ENCODE measurements around the gene SLC17A7. TPM values are rescaled to one million over a fixed set of nuclear protein-coding genes. Genes with fewer than 3 reads are reported as not detected.
A peak's percentile ranks its signal among the peaks of the same experiment; 100 is the strongest.

Gene SLC17A7
- total and polyA plus RNA-seq, 2 of the 8 experiments (the other 6 are each of a cell fraction or from before 2014, with no cell fraction given): 2.7 to 3.0 TPM

DNA sequence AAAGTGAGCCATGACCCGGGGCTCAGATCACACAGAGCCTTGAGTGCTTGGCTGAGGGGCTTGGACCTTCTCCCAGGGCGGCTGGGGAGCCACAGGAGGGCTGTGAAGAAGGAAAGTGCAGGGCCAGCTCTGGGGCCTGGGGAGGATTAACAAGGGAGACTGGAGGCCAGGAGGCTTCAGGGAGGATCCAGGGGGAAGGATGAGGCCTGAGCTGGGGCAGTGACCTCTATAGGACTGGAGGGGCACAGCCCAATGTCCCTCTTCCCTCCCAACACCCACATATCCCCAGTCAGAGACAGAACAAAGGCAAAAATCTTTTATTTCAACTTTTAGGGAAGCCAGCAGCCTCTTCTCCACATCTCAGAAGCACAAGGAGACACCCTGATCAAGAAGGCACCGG, 4.7 kb upstream of the SLC17A7 start:
- peaks cover 14% of the 10 kb centered on the region; the same call in 1 of the 2 replicates for H3K23me2 ChIP-seq (ENCODE audit: low read depth, low read length)
- no peak overlapping the region for H4K91ac ChIP-seq (replicated peaks; ENCODE audit: insufficient read length, low read length)
- H4K8ac ChIP-seq (ENCODE audit: extremely low read depth, insufficient read depth, low read length): no peak overlapping the region
- no peak overlapping the region for H3K4ac ChIP-seq (replicated peaks; ENCODE audit: insufficient read length, low read depth, low read length)
- peaks cover 0 to 2% (median 1%) of the 10 kb centered on the region in 4 experiments; a peak in 5 of 7 replicates for H3K27me3 ChIP-seq (replicated peaks in 1 of 4; ENCODE audit: control insufficient read depth in 3 of 4, extremely low read depth in 1 of 4, insufficient read depth in 3 of 4, low read length in 3 of 4)
- H3K9me3 ChIP-seq (ENCODE audit: insufficient read depth in 2 of 2, low read depth in 1 of 2, low read length in 1 of 2): no peaks in the 10 kb centered on the region
- H3K14ac ChIP-seq (ENCODE audit: insufficient read length): no peak overlapping the region
- H3K18ac ChIP-seq (ENCODE audit: extremely low read depth, low read length): no peak overlapping the region
- no peak overlapping the region for H2BK5ac ChIP-seq (ENCODE audit: low read depth, low read length)
- CTCF ChIA-PET (ENCODE audit: partially characterized antibody): interaction anchor here (0.8 to 7.9 kb wide), 14 partner anchors 8 to 414 kb away, joined by 3 to 88 read pairs (median 3); partner anchors contain the start of gene GFY
- no peak overlapping the region for H2BK120ac ChIP-seq (replicated peaks; ENCODE audit: low read depth, low read length)
- no peak overlapping the region for H2BK20ac ChIP-seq (ENCODE audit: low read length)
- H3K4me2 ChIP-seq (ENCODE audit: insufficient read depth in 1 of 2, low read depth in 2 of 2, low read length in 2 of 2): no peak overlapping the region
- H3K4me1 ChIP-seq (replicated peaks in 1 of 4; ENCODE audit: control insufficient read depth in 3 of 4, insufficient read depth in 4 of 4, low read length in 3 of 4): peaks cover 0 to 15% (median 13%) of the 10 kb centered on the region in 4 experiments; a peak in 6 of 7 replicates
- H2AFZ ChIP-seq (ENCODE audit: low read length): no peak overlapping the region
- no peak overlapping the region for H3K4me3 ChIP-seq (ENCODE audit: extremely low read depth in 1 of 4, insufficient read depth in 2 of 4, low read depth in 3 of 4, low read length in 4 of 4)
- no peak overlapping the region for H3K23ac ChIP-seq (ENCODE audit: insufficient read length)
- H3K27ac ChIP-seq (ENCODE audit: low read depth, low read length): no peak overlapping the region
- H2BK12ac ChIP-seq (ENCODE audit: low read depth, low read length): no peak overlapping the region
- no peak overlapping the region for H3K9ac ChIP-seq (replicated peaks in 1 of 4; ENCODE audit: extremely low read depth in 1 of 4, low read depth in 3 of 4, low read length in 3 of 4)
- no peak for DNase-seq (ENCODE audit: low read depth in 1 of 2, low spot score in 2 of 2)
- peaks cover 9 to 15% of the 10 kb centered on the region in 2 experiments for H4K20me1 ChIP-seq (replicated peaks in 1 of 2; ENCODE audit: control insufficient read depth in 1 of 2, insufficient read depth in 2 of 2, low read length in 2 of 2)
- peaks cover 11 to 17% (median 12%) of the 10 kb centered on the region in 4 experiments; a peak in 6 of 8 replicates for H3K36me3 ChIP-seq (ENCODE audit: control insufficient read depth in 2 of 4, insufficient read depth in 4 of 4, low read length in 3 of 4)
- peaks cover 0 to 10% of the 10 kb centered on the region in 2 experiments; a peak in 2 of 4 replicates for H3K79me2 ChIP-seq (ENCODE audit: control insufficient read depth in 1 of 2, insufficient read depth in 2 of 2, low read length in 2 of 2)
- H3K56ac ChIP-seq (replicated peaks; ENCODE audit: insufficient read length, low read depth, low read length): no peak overlapping the region
- 84% methylated on average over 3 of the region's 3 CpGs; no CpG with 5 or more reads in 1 of the 2 experiments for WGBS, 2 experiments (ENCODE audit: extremely low coverage in 1 of 2, insufficient coverage in 1 of 2, insufficient read length in 1 of 2, insufficient replicate concordance in 2 of 2, low coverage in 1 of 2, low lambda C conversion rate in 2 of 2, missing lambda C conversion rate in 1 of 2)
- H2BK15ac ChIP-seq (ENCODE audit: low read length): no peak overlapping the region
- POLR2A ChIA-PET (ENCODE audit: partially characterized antibody): interaction anchor here (0.7 to 1.6 kb wide), 7 partner anchors 9 to 78 kb away, joined by 3 to 9 read pairs (median 3); no protein-coding TSS in a partner anchor
- H2AK5ac ChIP-seq (ENCODE audit: low read depth, low read length): no peak overlapping the region
- peaks cover 2% of the 10 kb centered on the region for H3K79me1 ChIP-seq (ENCODE audit: low read depth, low read length)
- no peak for FAIRE-seq
- TF ChIP-seq, protein P1, sequence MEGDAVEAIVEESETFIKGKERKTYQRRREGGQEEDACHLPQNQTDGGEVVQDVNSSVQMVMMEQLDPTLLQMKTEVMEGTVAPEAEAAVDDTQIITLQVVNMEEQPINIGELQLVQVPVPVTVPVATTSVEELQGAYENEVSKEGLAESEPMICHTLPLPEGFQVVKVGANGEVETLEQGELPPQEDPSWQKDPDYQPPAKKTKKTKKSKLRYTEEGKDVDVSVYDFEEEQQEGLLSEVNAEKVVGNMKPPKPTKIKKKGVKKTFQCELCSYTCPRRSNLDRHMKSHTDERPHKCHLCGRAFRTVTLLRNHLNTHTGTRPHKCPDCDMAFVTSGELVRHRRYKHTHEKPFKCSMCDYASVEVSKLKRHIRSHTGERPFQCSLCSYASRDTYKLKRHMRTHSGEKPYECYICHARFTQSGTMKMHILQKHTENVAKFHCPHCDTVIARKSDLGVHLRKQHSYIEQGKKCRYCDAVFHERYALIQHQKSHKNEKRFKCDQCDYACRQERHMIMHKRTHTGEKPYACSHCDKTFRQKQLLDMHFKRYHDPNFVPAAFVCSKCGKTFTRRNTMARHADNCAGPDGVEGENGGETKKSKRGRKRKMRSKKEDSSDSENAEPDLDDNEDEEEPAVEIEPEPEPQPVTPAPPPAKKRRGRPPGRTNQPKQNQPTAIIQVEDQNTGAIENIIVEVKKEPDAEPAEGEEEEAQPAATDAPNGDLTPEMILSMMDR (IDR thresholded peaks at IDR 0.05; ENCODE audit: control extremely low read depth in 1 of 3, insufficient read depth in 1 of 3, low read depth in 1 of 3, low read length in 3 of 3): peak in 2 of 3 experiments; percentile 26 to 28; a peak in 2 of 4 replicates
- no peak for TF ChIP-seq NANOG (IDR thresholded peaks at IDR 0.05; ENCODE audit: insufficient read depth, low read depth, low read length, poor library complexity, severe bottlenecking)
- H4K5ac ChIP-seq (ENCODE audit: insufficient read length, low read depth, low read length): no peak overlapping the region
